ENCODE measurements around the gene SMARCC2. TPM values are rescaled to one million over a fixed set of nuclear protein-coding genes. Genes with fewer than 3 reads are reported as not detected.

SMARCC2 gene
- total RNA-seq, 1 donor from 2014 or later = 61.2 TPM

DNA sequence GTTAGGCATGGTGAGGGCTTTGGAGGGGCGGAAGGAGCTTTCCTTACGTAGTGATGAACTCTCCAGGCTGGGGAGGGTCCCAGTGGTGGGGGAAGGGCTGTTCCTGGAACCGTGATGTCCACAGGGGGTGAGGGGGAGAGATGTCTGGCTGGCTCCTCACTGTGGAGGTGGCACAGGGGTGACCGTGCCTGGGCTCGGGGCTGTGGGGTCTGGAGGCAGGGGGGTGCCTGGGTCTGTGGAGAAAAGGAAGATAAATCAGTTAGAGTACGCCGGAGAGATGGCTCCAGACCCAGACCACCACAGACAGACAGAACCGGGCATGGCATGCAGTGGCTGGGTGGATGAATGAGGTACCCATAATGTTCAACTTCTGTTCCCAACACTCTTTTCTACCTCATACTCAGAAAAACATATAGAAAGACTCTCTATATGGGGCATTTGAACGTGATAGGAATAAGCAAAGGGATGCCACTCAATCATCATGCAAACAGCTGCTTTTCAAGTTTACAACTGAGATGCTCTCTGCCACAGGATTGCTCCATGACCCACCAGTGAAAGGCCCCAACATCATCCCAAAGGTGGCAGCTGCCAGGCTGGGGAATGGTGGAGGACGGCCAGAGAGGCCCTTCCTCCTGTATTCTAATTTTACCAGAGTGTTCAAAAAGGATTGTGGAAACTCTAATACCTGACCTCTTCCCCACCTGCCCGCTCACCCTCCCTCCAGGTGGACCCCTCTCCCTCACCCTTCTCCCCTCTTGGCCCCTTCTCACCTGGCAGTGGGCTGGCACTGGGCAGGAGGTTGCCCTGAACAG is 25.5 kb downstream of the SMARCC2 start:
- DNase-seq (ENCODE audit: low read depth) = no peak

DNA sequence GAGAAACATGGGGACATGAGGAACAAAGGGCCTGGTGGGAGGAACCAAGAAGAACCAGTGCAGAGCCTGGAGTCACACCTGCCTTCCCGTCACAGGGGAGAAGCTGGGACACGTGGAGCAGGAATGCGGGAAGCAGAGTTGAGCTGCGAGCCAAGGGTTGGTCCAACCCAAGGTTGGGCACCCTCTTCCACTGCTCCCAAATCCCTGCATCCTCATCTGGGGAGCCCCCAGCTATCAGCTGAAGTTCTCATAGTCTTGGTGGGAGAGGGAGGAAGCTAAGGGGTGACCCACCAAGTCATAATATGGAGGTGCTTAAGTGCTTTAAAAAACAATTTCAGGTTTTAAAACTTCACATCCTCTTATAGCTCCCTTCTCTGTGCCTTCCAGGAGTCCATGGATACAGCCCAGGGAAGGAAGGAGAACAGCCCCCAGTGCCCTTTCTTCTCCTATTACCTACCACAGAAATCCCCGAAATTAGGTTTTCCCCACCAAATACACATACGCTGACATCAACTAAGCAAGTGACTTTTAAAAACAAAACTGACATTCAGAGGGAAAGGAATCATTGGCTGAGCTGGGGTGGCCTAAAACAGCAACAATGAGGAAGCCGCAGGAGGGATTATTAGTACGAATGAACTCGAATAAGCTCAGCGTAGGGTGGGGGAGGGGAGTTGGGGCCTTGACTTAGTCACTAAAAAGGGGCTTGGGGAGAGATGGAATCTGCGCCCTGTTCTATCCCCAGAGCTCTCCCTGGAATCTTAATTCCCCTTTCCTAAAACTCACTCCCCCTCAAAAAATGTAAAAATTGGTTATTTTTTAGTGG is 26.6 kb downstream of the SMARCC2 start:
- no peak for DNase-seq (ENCODE audit: low read depth)

DNA sequence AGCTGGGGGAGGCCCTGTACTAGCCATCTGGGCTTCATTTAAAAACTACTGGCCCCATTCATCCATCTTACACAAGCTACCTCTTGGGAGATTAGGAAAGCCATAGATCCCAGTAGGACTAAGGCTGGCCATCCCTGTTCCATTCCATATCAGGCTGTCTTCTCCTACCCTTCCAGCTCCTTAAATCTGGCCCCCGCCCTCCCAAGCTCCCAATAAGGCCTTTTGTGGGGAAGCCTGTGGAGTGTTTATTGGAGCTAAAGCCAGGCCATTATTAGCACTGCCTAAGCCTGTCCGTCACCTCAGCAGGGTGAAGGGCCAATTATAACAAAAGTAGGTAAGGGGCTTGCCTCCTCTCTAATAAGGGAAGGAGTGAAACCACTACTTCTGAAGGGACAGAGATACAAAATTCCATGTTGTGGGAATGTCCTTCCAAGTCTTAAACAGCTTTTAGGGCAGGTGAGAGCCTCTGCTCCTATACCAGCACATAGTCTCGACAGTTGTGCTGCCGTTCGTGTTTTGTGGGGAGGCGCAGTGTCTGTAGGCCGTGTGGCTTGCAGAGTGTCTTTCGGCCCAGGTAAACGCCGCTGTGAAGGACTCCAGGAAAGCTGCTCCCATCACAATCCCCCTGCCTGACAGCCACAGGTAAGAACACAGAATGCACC is 27.5 kb downstream of the SMARCC2 start:
- DNase-seq (ENCODE audit: low read depth) = no peak

DNA sequence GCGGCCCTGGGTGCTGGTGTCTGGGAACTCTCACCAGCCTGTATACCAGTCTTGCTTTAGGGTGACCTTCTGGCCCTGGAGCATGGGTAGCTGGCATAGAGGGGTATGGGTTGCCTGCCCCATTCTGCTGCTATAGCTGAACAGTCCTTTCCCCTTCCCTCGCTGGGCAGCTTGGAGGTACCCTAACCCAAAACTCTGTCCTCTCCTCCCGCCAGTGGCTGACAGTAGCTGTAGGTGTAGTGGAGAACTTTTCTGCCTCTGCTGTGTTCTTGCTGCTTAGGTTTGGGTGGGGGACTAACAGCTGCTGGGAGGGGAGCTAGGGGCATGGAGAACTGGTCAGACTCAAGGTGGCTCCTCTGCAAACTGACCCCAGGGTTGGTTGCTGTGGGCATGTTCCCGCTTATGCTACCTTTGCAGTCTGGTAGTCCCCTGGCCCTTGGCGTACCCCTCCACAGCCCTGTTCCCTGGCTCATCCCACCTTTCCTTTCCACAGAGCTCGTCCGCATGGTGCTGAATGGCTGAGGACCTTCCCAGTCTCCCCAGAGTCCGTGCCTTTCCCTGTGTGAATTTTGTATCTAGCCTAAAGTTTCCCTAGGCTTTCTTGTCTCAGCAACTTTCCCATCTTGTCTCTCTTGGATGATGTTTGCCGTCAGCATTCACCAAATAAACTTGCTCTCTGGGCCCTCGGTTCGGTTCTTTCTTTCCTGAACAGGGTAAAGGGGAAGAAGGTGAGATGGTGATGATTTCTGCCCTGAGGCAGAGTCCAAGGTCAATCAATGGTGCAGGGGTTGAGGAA is 28.2 kb downstream of the SMARCC2 start:
- no peak for DNase-seq (ENCODE audit: low read depth)

DNA sequence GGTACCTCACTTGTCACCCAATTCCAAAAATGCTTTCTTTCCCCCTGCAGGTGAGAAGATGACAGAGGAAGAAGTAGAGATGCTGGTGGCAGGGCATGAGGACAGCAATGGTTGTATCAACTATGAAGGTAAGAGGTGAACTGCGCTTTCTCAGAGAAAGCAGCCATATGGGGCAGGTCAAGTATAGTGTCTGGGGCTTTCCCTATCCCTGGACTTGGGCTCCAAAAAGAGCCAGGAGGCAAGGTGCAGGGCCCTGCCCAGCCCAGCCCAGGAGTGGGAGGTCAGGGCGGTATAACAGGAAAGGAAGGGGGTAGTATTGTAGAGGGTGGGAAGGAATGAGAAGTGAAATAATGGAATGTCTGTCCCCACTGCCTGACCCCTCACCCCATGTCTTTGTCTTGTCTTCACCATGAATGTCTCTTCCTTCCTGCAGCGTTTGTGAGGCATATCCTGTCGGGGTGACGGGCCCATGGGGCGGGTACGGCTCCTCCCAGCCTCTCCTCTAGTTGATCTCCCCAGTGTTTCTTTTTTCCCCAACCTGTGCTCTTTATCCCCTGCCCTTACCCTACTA is 29.0 kb downstream of the SMARCC2 start:
- DNase-seq (ENCODE audit: low read depth) = no peak

DNA sequence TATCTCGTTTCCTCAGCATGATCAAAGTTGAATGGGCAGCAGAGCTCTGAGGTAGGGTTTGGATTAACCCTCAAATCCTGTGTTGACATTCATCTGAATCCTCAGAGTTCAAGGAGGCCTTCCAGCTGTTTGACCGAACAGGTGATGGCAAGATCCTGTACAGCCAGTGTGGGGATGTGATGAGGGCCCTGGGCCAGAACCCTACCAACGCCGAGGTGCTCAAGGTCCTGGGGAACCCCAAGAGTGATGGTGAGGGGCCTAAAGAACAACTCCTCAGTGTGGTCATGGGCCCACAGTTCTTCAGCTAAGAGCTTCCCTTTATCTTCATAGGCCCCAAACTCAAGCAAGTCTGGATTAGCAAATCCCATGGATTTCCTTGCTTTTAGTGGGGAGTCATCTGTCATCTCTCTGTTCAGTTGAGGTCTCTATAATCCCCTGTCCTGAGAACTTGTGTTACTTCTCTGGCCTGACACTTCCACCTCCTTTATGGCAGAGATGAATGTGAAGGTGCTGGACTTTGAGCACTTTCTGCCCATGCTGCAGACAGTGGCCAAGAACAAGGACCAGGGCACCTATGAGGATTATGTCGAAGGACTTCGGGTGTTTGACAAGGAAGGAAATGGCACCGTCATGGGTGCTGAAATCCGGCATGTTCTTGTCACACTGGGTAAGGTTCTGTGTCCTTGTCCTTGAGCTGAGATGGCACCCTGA is 29.6 kb downstream of the SMARCC2 start:
- DNase-seq (ENCODE audit: low read depth) = no peak

DNA sequence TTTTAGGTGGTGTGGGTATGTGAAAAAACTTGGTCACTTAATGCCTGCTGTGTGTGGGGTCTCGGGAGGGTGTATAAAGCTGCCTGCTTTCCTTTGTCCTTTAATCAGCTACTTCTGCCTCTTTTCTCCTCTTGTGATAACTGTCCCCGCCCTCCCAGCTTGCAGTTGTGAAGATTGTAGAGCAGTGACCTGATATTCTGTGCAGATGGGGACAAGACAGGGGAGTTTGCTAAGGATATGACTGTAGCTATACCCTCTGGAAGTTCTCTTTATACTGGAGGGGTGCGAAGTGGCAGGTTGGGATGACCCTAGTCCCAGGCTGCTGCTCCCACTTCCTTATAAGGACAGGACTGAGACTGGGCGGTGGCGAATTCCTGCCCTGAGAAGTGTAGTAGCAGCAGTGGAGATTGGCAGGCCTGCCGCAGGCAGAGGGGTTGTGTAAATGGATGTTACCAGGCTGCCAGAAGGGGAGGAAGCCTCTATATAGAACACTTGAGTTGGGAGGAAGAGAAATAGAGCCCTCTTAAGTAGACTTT is 30.3 kb downstream of the SMARCC2 start:
- peak; percentile 80 for DNase-seq (ENCODE audit: low read depth)

DNA sequence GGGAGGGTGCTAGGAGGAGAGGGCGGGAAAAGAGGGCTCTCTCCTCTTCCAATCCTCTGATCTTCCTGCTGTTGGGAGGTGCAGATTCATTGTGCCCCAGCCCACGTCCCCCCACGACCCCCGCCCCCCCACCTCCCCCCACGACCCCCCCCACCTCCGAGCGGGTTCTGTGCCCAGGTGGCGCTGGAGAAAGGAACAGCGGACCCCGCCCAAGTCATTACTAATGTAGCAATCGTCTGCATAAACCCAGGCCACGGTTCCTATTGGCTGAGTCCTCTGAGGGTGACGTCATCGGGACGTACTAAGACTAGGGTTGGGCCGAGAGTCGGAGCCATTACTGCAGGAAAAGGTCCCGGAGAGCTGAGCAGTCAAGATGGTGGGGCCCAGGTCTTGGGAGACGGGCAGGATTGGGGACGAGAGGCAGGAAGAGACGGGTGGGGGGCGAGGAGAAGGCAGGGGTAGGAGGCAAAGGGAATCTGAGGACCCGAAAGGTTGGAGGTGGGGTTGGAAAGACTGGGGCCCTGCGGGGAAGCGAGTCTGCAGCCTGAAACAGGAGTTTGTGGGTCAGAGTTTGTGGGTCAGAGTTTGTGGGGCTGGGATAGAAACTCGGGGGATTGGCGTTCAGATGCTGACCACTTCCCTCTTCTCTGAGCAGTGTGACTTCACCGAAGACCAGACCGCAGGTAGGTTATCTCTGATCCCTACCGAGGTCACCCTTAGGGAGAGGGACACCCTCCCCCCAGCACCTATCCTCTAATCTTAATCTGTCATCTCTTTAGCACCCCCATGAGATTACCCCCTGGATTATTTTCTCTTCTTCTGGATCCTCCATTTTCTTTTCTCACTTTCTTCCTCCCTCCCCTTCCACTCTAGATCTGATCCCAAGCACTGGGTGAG is 31.0 kb downstream of the SMARCC2 start, which contains the start of gene MYL6:
TSS of gene MYL6 (plus strand) at position 331 of the 897 bp plus-strand sequence. CDS start at position 374, 43 bp downstream.
- peak; percentile 97 for DNase-seq (ENCODE audit: low read depth)

DNA sequence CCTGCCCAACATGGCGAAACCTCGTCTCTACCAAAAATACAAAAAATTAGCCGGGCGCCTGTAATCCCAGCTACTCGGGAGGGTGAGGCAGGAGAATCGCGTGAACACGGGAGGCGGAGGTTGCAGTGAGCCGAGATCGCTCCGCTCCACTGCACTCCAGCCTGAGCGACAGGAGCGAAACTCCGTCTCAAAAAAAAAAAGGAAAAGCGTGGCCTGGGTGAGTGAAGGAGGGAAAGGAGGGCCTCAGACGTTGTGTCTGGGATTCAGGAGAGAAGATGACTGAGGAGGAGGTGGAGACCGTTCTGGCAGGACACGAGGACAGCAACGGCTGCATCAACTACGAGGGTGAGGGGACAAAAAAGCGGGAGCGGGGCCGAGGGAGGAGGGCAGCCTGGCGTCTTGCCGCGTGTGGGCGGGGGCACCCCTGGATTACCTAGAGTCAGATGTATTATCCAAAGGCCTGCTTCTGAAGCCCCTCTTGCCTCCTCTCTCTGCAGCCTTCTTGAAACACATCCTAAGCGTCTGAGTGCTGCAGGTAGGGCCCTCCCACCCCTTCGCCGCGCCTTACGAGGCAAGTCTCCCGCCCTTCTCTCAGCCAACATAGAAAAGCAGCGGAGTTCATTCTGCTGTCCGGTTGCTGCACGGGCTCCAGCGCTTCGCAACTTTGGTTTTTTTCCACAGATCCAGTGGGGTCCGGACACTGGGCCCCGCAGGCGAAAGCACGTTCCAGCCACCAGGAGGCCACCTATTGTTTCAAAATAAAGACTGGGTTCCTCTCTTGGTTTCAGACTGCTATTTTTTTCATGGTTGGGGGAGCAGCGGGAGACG is 31.9 kb downstream of the SMARCC2 start:
- peak; percentile 78 for DNase-seq (ENCODE audit: low read depth)

DNA sequence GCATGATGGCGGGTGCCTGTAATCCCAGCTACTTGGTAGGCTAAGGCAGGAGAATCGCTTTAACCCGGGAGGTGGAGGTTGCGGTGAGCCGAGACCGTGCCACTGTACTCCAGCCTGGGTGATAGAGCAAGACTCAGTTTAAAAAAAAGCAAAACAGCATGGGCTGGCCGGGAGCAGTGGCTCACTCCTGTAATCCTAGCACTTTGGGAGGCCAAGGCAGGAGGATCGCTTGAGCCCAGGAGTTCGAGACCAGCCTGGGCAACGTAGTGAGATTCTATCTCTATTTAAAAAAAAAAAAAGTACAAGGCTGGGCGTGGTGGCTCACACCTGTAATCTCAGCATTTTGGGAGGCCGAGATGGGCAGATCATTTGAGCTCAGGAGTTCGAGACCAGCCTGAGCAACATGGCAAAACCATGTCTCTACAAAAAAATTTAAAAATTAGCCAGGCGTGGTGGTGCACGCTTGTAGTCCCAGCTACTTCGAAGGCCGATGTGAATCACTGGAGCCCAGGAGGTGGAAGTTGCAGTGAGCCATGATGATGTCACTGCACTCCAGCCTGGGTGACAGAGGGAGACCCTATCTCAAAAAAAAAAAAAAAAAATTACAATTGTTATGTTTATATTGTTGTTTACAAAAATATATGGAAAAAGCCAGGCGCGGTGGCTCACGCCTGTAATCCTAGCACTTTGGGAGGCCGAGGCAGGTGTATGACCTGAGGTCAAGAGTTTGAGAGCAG is 32.7 kb downstream of the SMARCC2 start:
- DNase-seq (ENCODE audit: low read depth) = peak; percentile 54

DNA sequence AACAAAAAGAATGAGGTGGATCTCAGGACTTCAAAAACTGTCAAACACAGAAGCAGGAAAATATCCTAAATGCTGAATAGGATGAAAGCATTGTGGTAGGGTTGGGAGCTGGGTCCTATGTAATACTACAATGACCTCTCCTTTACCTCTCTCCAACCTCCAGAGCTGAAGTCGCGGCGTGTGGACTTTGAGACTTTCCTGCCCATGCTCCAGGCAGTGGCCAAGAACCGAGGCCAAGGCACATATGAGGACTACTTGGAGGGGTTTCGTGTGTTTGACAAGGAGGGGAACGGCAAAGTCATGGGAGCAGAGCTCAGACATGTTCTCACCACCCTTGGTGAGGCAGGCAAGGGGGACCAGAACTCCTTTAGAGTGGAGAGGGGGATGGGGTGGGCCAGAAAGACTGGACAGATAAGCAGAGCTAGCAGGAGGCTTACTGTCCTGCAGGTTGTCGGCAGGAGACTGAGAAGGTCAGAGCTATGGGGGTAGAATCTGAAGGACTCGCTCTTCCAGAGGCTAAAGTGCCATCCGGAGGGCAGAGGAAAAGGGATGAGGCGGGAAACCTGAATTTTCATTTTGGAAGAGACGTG is 33.9 kb downstream of the SMARCC2 start:
- DNase-seq (ENCODE audit: low read depth) = no peak

DNA sequence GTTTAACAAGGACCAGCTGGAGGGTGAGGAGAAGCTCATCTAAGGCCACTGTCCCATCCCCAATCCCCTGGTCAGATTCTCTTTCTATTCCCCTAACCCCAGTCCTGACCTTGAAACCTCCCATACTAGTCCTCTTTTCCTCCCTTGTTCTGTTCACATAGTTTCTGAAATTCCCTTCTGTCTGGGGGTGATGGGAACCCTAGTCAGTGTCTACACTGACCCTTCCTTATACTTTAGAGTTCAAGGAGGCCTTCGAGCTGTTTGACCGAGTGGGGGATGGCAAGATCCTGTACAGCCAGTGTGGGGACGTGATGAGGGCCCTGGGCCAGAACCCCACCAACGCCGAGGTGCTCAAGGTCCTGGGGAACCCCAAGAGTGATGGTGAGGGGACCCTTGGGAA is 34.5 kb downstream of the SMARCC2 start:
- DNase-seq (ENCODE audit: low read depth) = no peak

DNA sequence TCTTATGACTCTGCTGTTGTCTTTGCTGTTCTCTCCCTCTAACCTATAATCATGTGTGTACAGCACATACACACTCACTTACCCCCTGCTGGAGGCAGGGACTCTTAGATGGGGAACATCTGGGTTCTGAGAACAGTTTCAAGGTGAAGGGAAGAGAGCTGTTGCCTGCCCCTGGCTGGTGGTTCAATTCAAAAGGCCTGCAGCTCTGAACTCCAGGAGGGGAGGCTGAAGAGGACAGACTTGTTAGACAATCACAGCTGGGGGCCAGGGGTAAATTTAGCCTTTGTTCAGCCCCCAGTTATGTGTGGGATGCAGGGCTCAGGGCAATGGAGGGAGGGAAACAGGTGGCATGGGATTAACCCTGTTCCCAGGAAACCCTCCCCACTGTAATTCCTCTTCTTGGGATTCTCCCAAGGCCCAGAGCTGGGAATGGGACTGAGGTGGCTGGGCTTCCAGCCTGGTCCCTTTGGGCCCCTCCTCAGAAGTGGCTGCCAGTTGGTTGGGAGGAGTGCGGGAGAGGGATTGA is 35.0 kb downstream of the SMARCC2 start:
- DNase-seq (ENCODE audit: low read depth) = no peak

DNA sequence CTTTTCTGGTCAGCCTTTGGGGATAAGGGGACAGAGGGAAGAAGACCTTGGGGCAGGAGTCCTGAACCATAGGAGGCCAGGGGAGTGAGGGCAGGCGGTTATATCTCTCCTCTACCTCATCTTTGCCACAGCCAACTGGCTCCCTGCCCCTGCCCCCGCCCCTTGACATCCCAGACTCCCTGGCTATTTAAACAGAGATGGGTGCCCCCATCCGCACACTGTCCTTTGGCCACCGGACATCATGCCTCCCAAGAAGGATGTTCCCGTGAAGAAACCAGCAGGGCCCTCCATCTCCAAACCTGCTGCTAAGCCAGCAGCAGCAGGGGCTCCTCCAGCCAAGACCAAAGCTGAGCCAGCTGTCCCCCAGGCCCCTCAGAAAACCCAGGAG is 35.6 kb downstream of the SMARCC2 start:
- no peak for DNase-seq (ENCODE audit: low read depth)

DNA sequence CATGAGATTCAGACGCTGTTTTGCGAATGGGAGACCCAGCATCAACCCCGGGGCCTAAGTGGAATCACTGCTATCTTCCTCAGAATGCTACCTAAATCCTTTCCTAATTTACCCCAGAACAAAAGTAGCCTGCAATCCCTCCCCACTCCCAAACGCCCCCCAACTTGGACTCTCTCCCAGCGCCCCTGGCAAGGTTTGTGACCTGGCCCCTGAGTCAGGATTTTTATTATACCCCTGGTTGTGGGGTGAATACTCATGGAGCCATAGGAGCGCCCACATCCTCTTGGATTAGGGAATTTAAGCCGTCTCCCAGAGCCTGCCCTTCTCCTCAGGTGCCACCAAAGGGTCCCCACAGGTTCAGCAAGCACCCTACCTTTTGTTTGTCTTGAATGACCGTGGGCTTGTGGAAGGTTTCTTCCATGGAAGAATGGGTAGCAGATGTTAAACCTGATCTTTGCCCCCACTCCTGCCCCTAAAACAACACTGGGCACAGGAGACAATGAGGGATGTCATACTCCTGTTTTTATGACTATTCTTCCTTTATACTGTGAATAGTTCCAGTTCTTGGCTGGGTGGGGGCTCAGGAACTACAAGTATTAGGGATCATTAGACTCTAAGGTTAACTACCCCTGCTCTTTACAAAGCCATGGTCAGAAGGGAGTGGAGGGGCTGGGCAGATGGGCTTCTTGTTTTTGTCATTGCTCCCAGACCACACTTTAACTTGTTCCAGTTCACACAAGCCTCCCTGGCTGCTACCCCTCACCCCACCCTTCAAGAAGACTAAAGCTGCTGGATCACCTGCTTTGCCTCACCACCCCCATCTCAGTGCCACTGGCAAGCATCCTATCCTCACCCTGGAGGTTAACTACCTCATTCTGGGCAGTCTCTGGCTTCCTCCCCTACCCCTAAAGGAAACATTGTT is 36.3 kb downstream of the SMARCC2 start:
- no peak for DNase-seq (ENCODE audit: low read depth)
